Right ventricle myocardium inferior (tissue), 1 donor: Measurements from ENCODE around the gene RO60. TPM values are rescaled to one million over a fixed set of nuclear protein-coding genes. Genes with fewer than 3 reads are reported as not detected.

Experiments
- ATAC-seq: fragments of 200-7000 bp; cut with Tn5 transposase; one replicate; pipeline ENCODE4 v1.9.1; 2020; ENCODE audit warnings: mild to moderate bottlenecking, moderate library complexity
- DNase-seq: peaks from one replicate; pipeline ENCODE4 v3.0.0; 2021; ENCODE audit errors: missing footprints
- intact Hi-C: fragments of 100-400 bp; cut with DNase I; formaldehyde crosslinking; loops from one replicate; pipeline ENCODE4 v1.11.0; 2022
- total RNA-seq: library from RNA; stranded (reverse); fragmentation: NEBNext Ultra II Directional; extraction: Animal tissue kit (Norgen Biotek cat#: 25700); gene quantifications from one replicate; pipeline ENCODE4 v1.2.1, GENCODE V29; 2021
- donor health status: DM: no; HTN: yes; CAD: no; lungs with severe emphysema.

The RO60 gene
- total RNA-seq, 1 donor from 2014 or later, result 42.8 TPM

GRCh38 chr1:193058529-193059281 is 707 bp upstream of the RO60 start:
- no peak for ATAC-seq
- peak; percentile 68 for DNase-seq
- intact Hi-C loops, result loop anchor here (2.0 to 5.0 kb wide), 2 partner anchors 46 to 64 kb away; partner anchors contain the start of genes CDC73 and GLRX2

DNA sequence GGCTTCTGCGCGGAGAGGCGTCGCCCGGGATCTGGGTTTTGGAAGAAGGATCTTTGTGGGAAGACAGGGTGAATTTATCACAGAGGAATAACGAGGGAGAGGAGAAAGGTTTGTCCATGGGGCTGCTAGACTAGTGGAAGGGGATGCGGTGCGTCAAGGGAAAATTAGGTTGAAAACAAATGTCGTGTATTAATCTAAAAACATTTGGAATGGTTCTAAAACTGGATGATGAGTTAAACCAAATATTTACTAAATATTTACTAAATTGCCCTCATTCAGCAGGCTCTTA is 647 bp downstream of the RO60 start:
- ATAC-seq, result no peak
- no peak for DNase-seq
- intact Hi-C loops, result no loop called here

GRCh38 chr1:193060406-193060805 is 994 bp downstream of the RO60 start:
- no peak for DNase-seq
- no peak for ATAC-seq
- intact Hi-C loops, result no loop called here

GRCh38 chr1:193060938-193061337 is 1.5 kb downstream of the RO60 start:
- DNase-seq, result no peak
- intact Hi-C loops, result no loop called here
- no peak for ATAC-seq

DNA sequence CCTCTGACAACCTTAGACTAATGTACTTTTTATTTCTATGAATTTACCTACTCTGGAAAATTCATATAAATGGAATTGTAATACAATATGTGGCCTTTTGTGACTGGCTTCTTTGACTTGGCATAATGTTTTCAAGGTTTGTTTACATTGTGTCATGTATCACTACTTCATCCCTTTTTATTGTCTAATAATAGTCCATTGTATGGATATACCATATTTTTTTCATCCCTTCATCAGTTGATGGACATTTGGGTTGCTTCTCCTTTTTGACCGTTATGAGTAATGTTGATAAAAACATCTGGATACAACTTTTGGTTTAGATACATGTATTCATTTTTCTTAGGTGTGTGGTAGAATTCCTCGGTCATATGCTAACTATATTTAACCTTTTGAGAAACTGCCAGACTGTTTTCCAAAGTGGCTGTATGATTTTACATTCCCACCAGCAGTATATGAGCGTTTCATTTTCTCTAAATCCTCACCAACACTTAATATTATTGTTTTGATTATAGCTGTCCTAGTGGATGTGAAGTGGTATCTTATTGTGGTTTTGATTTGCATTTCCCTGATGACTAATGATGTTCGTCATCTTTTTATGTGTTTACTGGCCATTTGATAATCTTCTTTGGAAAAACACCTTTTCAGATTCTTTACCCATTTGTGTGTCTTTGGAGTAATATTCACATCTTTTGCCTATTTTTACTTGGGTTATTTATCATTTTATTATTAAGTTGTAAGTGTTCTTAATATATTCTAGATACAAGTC is 3.5 kb downstream of the RO60 start:
- ATAC-seq (no peak), DNase-seq (no peak)
- intact Hi-C loops, result no loop called here

DNA sequence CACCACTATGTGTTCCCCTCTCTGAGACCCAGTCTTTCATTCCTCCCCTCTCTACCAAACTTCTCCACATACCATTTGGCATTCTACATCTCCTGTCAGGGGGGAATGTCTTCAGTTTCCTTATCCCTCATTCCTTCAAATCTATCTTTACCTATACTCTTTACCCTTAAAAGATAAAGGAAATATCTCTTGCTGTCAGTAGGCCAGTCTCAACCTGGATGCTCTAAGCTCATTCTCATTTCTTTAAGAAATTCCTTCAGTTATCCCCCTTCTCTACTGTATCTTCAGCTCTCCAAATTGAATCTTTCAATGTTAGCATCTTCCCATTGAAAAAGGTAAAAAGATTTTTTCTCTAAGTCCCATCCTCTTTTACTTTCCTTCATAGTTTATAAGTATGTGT is 6.5 kb downstream of the RO60 start:
- ATAC-seq, result no peak
- DNase-seq, result no peak
- intact Hi-C loops, result no loop called here

DNA sequence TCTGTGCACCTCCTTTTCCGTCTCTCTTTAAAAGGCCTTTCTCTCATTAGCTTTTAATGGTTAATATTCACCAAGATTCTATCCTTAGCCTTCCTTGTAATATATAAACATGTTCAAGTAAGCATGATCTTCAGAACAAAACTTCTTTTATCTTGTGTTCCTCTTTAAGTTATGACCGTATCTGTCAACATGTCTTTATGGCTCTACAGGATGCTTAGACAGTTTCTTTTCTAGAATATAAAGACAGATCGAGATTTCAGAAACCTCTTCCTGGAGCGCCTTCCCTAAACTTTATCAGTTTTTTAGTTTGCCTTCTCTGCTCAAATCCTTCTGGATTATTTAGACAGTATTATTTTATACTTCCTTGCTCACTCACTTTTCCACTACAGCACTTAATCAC is 7.2 kb downstream of the RO60 start:
- ATAC-seq, result no peak
- intact Hi-C loops, result no loop called here
- DNase-seq, result no peak

DNA sequence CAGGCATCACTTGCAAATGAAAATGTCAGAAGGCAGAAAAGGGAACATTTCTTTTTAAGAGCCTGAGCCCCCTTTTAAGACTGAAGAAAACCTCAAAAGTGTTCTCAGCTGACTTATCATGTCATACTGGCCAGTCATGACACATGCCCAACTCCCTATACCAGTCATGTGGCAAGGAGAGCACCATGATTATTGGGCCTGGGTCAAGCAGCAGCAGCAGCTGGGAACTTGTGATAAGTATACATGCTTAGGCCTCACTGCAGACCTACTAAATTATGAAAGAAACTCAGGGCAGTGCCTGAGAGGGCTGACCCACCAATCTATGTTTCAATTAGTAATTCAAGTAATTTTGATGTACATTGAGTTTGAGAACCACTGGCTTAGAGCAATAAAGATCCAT is 8.6 kb downstream of the RO60 start:
- intact Hi-C loops, result no loop called here
- no peak for DNase-seq
- no peak for ATAC-seq

- ATAC-seq (no peak), DNase-seq (no peak)
- intact Hi-C loops, result no loop called here
Observed at GRCh38 chr1:193069748-193070385, 10.5 kb downstream of the RO60 start.

GRCh38 chr1:193070386-193070753 is 11.0 kb downstream of the RO60 start:
- ATAC-seq (no peak), DNase-seq (no peak)
- intact Hi-C loops, result no loop called here

DNA sequence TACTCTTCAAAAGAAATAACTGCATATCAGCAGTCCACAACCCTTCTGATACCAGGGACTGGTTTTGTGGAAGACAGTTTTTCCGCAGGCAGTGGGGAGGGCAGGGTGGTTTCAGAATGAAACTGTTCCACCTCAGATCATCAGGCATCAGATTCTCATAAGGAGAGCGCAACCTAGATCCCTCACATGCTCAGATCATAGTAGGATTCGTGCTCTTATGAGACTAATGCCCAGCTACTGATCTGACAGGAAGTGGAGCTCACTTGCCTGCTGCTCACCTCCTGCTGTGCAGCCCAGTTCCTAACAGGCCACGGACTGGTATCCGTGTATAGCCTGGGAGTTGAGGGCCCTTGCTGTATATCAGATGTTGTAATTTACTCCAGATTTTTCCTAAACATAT is 11.5 kb downstream of the RO60 start:
- intact Hi-C loops, result no loop called here
- no peak for ATAC-seq

GRCh38 chr1:193077991-193078390 is 18.6 kb downstream of the RO60 start:
- ATAC-seq (no peak), DNase-seq (no peak)
- intact Hi-C loops, result no loop called here

More for the DNA sequence above, 11.5 kb downstream of the RO60 start:
- DNase-seq, result no peak

GRCh38 chr1:193079187-193079586 is 19.8 kb downstream of the RO60 start:
- intact Hi-C loops, result no loop called here
- ATAC-seq, result no peak

GRCh38 chr1:193083365-193084088 is 24.1 kb downstream of the RO60 start:
- intact Hi-C loops, result no loop called here
- no peak for DNase-seq
- ATAC-seq, result no peak

More at GRCh38 chr1:193079187-193079586, 19.8 kb downstream of the RO60 start:
- DNase-seq, result no peak

- intact Hi-C loops, result no loop called here
- ATAC-seq, result no peak
Observed at GRCh38 chr1:193085263-193085662, 25.9 kb downstream of the RO60 start.

DNA sequence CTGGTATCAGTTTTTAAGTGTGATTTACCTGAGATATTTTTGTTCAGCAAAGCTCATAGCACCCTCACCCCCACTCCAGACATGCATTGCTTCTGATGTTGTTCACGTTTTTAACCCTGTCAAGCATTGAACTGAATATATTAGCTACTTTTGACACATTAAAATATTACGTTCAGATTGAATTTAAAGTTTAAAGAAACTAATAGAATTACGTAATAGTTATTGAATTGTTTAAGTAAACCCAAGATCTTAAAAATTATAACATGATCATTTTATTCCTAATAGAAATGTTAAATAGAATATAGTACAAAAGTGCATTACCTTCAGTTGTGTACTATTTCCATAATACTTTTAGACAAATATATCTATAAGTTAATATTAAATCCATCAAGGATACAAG is 26.9 kb downstream of the RO60 start:
- intact Hi-C loops, result loop anchor here (2.0 kb wide), 1 partner anchor 18 kb away; the partner anchor contains the start of gene GLRX2
- no peak for ATAC-seq
- DNase-seq, result no peak

More at GRCh38 chr1:193085263-193085662, 25.9 kb downstream of the RO60 start:
- no peak for DNase-seq

GRCh38 chr1:193087893-193088292 is 28.5 kb downstream of the RO60 start:
- peak; percentile 42 for ATAC-seq
- intact Hi-C loops, result loop anchor here (2.0 kb wide), 1 partner anchor 17 kb away; the partner anchor contains the start of gene GLRX2

DNA sequence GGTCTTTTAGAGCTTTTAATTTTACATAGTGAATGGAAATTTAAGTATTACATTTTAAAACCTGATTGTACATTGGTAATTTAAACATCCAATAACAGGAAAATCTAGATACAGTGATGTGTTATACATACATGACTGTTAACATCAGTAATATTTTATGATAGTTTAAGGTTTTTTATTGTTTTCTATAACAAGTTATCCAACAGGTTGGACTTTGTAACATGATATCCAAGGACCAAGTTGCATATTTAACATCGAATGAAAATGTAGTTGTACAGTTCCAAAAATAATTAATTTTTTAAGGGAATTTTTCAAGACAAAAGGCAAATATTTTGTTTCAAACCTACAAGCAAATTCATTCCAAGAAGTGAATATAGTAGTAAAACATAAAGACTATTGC is 31.5 kb downstream of the RO60 start:
- DNase-seq (no peak), ATAC-seq (no peak)
- intact Hi-C loops, result no loop called here

More at GRCh38 chr1:193087893-193088292, 28.5 kb downstream of the RO60 start:
- DNase-seq, result no peak

DNA sequence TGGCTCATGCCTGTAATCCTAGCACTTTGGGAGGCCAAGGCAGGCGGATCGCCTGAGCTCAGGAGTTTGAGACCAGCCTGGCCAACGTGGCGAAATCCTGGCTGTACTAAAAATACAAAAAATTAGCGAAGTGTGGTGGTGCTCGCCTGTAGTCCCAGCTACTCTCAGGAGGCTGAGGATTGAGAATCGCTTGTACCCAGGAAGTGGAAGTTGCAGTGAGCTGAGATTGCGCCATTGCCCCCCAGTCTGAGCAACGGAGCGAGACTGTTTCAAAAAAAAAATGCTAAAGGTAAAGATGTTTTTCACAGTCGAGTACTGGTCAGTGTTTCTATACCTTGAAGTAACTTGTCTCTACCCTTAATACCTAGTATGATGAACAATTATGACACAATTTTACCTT is 34.7 kb downstream of the RO60 start:
- intact Hi-C loops, result no loop called here
- no peak for DNase-seq
- no peak for ATAC-seq
